NB4 (cell line): ENCODE results near the gene CCDC154.

ENCODE experiments used
- POLR2A ChIP-seq: IDR thresholded peaks from 2 replicates; pipeline ENCODE4 v1.6.1; 2011; ENCODE audit warnings: mild to moderate bottlenecking; ENCODE audit not compliant: insufficient read length; ENCODE audit errors: extremely low read depth
- TF ChIP-seq, protein P1 (sequence below): IDR thresholded peaks from one replicate; pipeline ENCODE4 v1.5.1; 2012; ENCODE audit warnings: low read depth, low read length
- TF ChIP-seq, protein P2 (sequence below): IDR thresholded peaks from 2 replicates; pipeline ENCODE4 v1.6.1; 2011; ENCODE audit warnings: low read depth, low read length

DNA sequence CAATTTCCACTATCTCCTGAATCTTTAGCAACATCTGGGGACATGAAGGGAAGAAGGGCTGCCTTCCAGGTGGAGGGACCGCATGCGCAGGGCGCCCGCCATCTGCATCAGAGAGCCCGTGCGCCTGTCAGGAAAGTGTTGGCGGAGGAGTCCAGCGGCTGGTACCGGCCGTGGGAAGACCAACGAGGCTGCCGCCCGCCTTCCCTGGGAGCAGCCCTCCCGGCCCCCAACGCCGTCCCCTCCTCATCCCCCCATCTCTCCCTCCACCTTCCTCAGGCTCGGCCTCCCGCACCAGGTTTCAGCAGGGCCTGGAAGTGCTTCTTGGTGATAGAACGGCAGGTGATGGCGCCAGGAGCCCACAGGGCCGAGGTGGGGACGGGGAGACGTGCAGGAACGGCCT is 21.7 kb upstream of the CCDC154 start:
- TF ChIP-seq, protein P1, sequence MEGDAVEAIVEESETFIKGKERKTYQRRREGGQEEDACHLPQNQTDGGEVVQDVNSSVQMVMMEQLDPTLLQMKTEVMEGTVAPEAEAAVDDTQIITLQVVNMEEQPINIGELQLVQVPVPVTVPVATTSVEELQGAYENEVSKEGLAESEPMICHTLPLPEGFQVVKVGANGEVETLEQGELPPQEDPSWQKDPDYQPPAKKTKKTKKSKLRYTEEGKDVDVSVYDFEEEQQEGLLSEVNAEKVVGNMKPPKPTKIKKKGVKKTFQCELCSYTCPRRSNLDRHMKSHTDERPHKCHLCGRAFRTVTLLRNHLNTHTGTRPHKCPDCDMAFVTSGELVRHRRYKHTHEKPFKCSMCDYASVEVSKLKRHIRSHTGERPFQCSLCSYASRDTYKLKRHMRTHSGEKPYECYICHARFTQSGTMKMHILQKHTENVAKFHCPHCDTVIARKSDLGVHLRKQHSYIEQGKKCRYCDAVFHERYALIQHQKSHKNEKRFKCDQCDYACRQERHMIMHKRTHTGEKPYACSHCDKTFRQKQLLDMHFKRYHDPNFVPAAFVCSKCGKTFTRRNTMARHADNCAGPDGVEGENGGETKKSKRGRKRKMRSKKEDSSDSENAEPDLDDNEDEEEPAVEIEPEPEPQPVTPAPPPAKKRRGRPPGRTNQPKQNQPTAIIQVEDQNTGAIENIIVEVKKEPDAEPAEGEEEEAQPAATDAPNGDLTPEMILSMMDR = no peak
- no peak for TF ChIP-seq POLR2A
- TF ChIP-seq, protein P2, sequence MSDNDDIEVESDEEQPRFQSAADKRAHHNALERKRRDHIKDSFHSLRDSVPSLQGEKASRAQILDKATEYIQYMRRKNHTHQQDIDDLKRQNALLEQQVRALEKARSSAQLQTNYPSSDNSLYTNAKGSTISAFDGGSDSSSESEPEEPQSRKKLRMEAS = no peak
